Naive thymus-derived CD8-positive, alpha-beta T cell (primary cell): ENCODE results near the gene MICU1. TPM values are rescaled to one million over a fixed set of nuclear protein-coding genes. Genes with fewer than 3 reads are reported as not detected.
"Not testable (repeated sequence)": the region's sequence is repeated elsewhere in the genome, so short reads cannot be mapped to it uniquely, and the experiment has no call there.

Experiments used
- ATAC-seq, 2 donors: fragments of 150-1000 bp; cut with Tn5 transposase in 1 of 2; sonication (Bioruptor Pico), chemical (Tn5 transposase) in 1 of 2; 1 replicate in 1 of 2; 2 replicates in 1 of 2; pipeline ENCODE4 v1.10.0; 2021; ENCODE audit warnings: mild to moderate bottlenecking in 2 of 2, moderate library complexity in 2 of 2
- POLR2A ChIA-PET: fragments of 350-600 bp; sonication (Branson Sonifier 250); formaldehyde crosslinking; loops from one replicate; lab custom pipeline; 2021; ENCODE audit warnings: antibody characterized with exemption; lab: Charles Lee
- DNase-seq, 10 donors: peaks; one replicate each; pipeline versions ENCODE4 v3.0.0 to v3.0.0-alpha.2; 2020 to 2022
- H3K27ac Mint-ChIP-seq, 10 donors: one replicate each; pipeline ENCODE4 v1.8.0; 2020 to 2022; ENCODE audit warnings: mild to moderate bottlenecking in 10 of 10, mixed read lengths in 10 of 10, moderate library complexity in 4 of 10, inconsistent platforms in 1 of 10
- H3K27me3 Mint-ChIP-seq, 5 donors: one replicate each; pipeline ENCODE4 v1.8.0; 2021 to 2022; ENCODE audit warnings: mixed read lengths in 5 of 5
- H3K36me3 Mint-ChIP-seq, 3 donors: one replicate each; pipeline ENCODE4 v1.8.0; 2020 to 2022; ENCODE audit warnings: mixed read lengths in 3 of 3, mild to moderate bottlenecking in 2 of 3, inconsistent platforms in 1 of 3
- H3K4me1 Mint-ChIP-seq, 4 donors: one replicate each; pipeline ENCODE4 v1.8.0; 2021 to 2022; ENCODE audit warnings: mixed read lengths in 4 of 4
- H3K4me3 Mint-ChIP-seq, 10 donors: one replicate each; pipeline ENCODE4 v1.8.0; 2020 to 2022; ENCODE audit warnings: mild to moderate bottlenecking in 10 of 10, mixed read lengths in 10 of 10, moderate library complexity in 6 of 10, inconsistent platforms in 1 of 10
- H3K9me3 Mint-ChIP-seq, 9 donors: one replicate each; pipeline ENCODE4 v1.8.0; 2020 to 2022; ENCODE audit warnings: mixed read lengths in 9 of 9, mild to moderate bottlenecking in 3 of 9, inconsistent platforms in 1 of 9, moderate library complexity in 1 of 9
- polyA plus RNA-seq, 3 donors: library from polyadenylated mRNA; unstranded; fragments of 300-500 nt; fragmentation: Illumina TruSeq; gene quantifications; one replicate each; pipeline ENCODE4 v1.2.3, GENCODE V29; 2021
- total RNA-seq, 8 experiments: library from RNA in 2 of 8; stranded (reverse) in 2 of 8; gene quantifications; one replicate each; pipeline ENCODE4 v1.2.3 and lab custom pipeline; 2021 to 2026

The MICU1 gene
- total and polyA plus RNA-seq, 5 experiments from 2014 or later, result 20.7 to 26.4 (median 24.1) TPM

DNA sequence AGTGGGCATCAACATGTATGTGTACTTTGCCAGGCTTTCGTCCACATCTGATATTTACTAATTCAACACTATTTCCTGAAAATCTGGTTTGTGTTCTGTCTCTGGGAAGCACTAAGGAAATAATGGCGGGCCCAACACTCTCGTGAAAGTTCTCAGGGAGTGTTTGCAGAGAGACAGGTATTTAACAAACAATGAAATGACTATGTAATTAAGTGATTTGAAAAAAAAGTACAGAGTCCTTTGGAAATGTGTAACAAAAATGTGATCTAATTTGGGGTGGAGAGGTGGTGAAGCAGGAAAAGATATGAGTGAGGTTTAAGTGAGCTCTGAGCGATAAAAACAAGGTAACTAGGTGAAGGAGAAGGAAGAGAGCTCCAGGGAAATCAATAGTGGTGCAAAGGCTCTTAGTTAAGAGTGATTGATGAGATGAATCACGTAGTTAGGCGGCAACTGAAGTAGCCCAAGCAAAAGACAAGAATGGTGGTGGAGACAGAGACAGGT lies 175.9 kb downstream of the MICU1 start:
- DNase-seq, result no peak
- H3K36me3 Mint-ChIP-seq, result peaks cover 11 to 22% (median 18%) of the 10 kb centered on the region in 3 donors
- POLR2A ChIA-PET, result no interaction called here
- peak overlapping the region in 1 of 10 donors; percentile 5 for H3K27ac Mint-ChIP-seq
- H3K4me3 Mint-ChIP-seq, result no peak overlapping the region
- H3K27me3 Mint-ChIP-seq, result no peaks in the 10 kb centered on the region
- no peaks in the 10 kb centered on the region for H3K4me1 Mint-ChIP-seq
- no peak for ATAC-seq
- H3K9me3 Mint-ChIP-seq, result peaks cover 0 to 4% (median 0%) of the 10 kb centered on the region in 9 donors

DNA sequence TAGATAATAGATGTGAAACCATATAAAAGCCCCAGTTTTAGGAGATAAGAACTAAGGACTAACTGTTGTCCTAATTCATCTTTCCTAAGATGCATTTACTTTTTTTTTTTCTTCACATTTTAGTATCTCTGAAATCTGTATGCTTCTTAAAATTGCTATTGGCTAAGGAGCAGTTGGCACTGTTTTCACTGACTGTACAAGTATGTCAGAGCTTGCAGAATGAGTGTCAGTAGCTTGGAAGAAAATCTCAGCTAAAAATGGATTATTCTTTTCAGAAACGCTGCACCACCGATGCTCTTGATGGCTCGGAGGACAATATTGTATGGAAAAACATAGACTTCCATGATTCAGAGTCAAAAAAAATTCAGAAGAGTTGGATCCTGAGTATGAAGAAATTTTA lies 180.0 kb downstream of the MICU1 start:
- Mint-ChIP-seq H3K4me3 (no peak overlapping the region), H3K4me1 (no peaks in the 10 kb centered on the region), H3K9me3 (peaks cover 0 to 5% (median 1%) of the 10 kb centered on the region in 9 donors), H3K27me3 (no peaks in the 10 kb centered on the region), H3K27ac (no peak overlapping the region), H3K36me3 (peaks cover 16 to 20% (median 20%) of the 10 kb centered on the region in 3 donors)
- ATAC-seq (no peak), DNase-seq (no peak)
- POLR2A ChIA-PET, result no interaction called here

DNA sequence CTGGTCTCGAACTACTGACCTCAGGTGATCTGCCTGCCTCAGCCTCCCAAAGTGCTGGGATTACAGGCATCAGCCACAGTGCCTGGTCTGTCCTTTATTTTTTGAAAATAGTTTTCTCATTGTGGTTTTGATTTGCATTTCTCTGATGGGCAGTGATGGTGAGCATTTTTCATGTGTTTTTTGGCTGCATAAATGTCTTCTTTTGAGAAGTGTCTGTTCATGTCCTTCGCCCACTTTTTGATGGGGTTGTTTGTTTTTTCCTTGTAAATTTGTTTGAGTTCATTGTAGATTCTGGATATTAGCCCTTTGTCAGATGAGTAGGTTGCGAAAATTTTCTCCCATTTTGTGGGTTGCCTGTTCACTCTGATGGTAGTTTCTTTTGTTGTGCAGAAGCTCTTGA lies 182.9 kb downstream of the MICU1 start:
- H3K9me3 Mint-ChIP-seq, result peaks cover 0 to 10% (median 0%) of the 10 kb centered on the region in 9 donors
- H3K27me3 Mint-ChIP-seq, ATAC-seq, POLR2A ChIA-PET, H3K27ac Mint-ChIP-seq, H3K4me3 Mint-ChIP-seq, DNase-seq, H3K4me1 Mint-ChIP-seq: not testable (repeated sequence)
- H3K36me3 Mint-ChIP-seq, result peaks cover 10 to 24% (median 16%) of the 10 kb centered on the region in 3 donors

DNA sequence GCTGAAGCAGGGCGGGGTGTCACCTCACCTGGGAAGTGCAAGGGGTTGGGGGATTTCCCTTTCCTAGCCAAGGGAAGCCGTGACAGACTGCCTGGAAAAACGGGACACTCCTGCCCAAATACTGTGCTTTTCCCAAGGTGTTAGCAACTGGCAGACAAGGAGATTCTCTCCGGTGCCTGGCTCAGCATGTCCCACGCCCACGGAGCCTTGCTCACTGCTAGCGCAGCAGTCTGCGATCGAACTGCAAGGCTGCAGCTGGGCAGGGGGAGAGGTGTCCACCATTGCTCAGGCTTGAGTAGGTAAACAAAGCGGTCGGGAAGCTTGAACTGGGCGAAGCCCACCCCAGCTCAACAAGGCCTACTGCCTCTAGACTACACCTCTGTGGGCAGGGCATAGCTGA lies 190.3 kb downstream of the MICU1 start:
- Mint-ChIP-seq H3K27me3 (no peaks in the 10 kb centered on the region), H3K9me3 (peaks cover 0 to 5% (median 0%) of the 10 kb centered on the region in 9 donors), H3K27ac (no peak overlapping the region), H3K4me1 (peaks cover 0 to 7% (median 0%) of the 10 kb centered on the region in 4 donors), H3K36me3 (peaks cover 0 to 7% (median 5%) of the 10 kb centered on the region in 3 donors), H3K4me3 (no peak overlapping the region)
- ATAC-seq (no peak), DNase-seq (no peak)
- POLR2A ChIA-PET, result no interaction called here

DNA sequence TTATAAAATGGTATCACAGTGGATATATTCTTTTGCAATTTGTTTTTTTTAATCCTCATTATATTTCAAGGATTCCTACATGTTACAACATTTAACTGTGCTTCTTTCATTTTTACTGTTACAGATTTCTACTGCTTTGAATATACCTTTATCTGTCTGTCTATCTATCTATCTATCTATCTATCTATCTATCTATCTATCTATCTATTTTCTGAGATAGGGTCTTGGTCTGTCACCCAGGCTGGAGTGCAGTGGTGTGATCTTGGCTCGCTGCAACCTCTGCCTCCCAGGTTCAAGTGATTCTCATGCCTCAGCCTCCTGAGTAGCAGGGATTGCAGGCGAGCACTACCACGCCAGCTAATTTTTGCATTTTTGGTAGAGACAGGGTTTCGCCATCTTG lies 194.9 kb downstream of the MICU1 start:
- H3K9me3 Mint-ChIP-seq, H3K36me3 Mint-ChIP-seq, H3K4me3 Mint-ChIP-seq, H3K4me1 Mint-ChIP-seq, H3K27me3 Mint-ChIP-seq, H3K27ac Mint-ChIP-seq, POLR2A ChIA-PET, ATAC-seq, DNase-seq: not testable (repeated sequence)

DNA sequence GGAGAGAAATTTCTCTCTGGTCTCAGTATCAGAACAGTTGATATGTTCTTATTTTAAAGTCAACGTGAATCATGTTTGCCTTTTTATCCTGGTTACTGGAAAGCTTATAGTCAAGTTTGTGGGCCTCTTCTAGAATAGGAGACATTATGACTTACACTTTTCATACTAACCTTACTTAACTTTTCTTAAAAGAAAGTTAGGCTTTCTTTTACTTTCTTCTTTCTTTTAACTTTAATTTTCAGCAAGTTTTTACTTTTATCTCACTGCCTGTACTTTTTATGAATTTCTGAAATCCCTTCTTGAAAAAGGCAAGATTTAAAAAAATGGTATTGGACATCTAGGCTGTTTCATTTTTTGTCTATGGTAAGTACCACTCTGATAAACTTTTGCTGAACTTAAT lies 195.9 kb downstream of the MICU1 start:
- Mint-ChIP-seq H3K36me3 (peaks cover 0 to 3% (median 1%) of the 10 kb centered on the region in 3 donors), H3K27ac (no peak overlapping the region), H3K27me3 (no peaks in the 10 kb centered on the region), H3K4me3 (no peak overlapping the region), H3K9me3 (no peaks in the 10 kb centered on the region), H3K4me1 (no peaks in the 10 kb centered on the region)
- DNase-seq, result no peak
- no peak for ATAC-seq
- POLR2A ChIA-PET, result no interaction called here

DNA sequence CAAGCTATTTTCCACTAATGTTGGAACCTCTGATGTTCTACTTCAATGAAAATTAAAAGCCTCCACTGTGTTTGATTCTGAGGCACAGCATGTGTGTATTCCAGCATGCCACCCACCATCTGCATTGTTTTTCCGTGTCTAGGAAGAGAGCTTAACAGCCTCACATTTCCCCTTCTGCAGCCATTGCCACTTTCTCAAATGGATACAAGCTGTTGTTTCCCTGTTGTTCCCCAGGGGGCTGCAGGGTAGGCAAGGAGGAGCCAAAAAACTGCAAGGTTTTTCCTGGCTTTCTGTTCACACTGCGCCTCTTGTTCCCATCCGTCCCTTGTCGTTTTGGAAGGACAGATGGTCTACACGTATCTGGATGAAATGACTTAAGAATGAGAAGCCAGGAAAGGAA lies 198.9 kb downstream of the MICU1 start:
- H3K27ac Mint-ChIP-seq, result no peak overlapping the region
- H3K4me3 Mint-ChIP-seq, result no peak overlapping the region
- DNase-seq, result no peak
- ATAC-seq, result no peak
- no peaks in the 10 kb centered on the region for H3K27me3 Mint-ChIP-seq
- H3K36me3 Mint-ChIP-seq, result peaks cover 15 to 19% (median 16%) of the 10 kb centered on the region in 3 donors
- POLR2A ChIA-PET, result interaction anchor here (0.6 kb wide), 1 partner anchor 60 kb away, joined by 7 read pairs; no protein-coding TSS in a partner anchor
- H3K4me1 Mint-ChIP-seq, result no peaks in the 10 kb centered on the region
- peaks cover 0 to 11% (median 0%) of the 10 kb centered on the region in 9 donors for H3K9me3 Mint-ChIP-seq

GRCh38 chr10:72425133-72425532 lies 200.7 kb downstream of the MICU1 start:
- ATAC-seq (no peak), DNase-seq (no peak)
- H3K36me3 Mint-ChIP-seq, result peaks cover 25 to 34% (median 30%) of the 10 kb centered on the region in 3 donors
- H3K4me1 Mint-ChIP-seq, result no peaks in the 10 kb centered on the region
- peaks cover 0 to 11% (median 0%) of the 10 kb centered on the region in 9 donors for H3K9me3 Mint-ChIP-seq
- no peaks in the 10 kb centered on the region for H3K27me3 Mint-ChIP-seq
- H3K27ac Mint-ChIP-seq, result no peak overlapping the region
- POLR2A ChIA-PET, result no interaction called here
- no peak overlapping the region for H3K4me3 Mint-ChIP-seq

GRCh38 chr10:72424561-72424960 lies 201.3 kb downstream of the MICU1 start:
- Mint-ChIP-seq H3K27me3 (no peaks in the 10 kb centered on the region), H3K4me3 (no peak overlapping the region), H3K36me3 (peaks cover 26 to 40% (median 32%) of the 10 kb centered on the region in 3 donors), H3K4me1 (no peaks in the 10 kb centered on the region), H3K27ac (no peak overlapping the region), H3K9me3 (peaks cover 0 to 11% (median 0%) of the 10 kb centered on the region in 9 donors)
- no peak for DNase-seq
- ATAC-seq, result no peak
- POLR2A ChIA-PET, result no interaction called here

- Mint-ChIP-seq H3K9me3 (peaks cover 0 to 11% (median 0%) of the 10 kb centered on the region in 9 donors), H3K27me3 (no peaks in the 10 kb centered on the region), H3K36me3 (peaks cover 26 to 40% (median 30%) of the 10 kb centered on the region in 3 donors), H3K4me1 (no peaks in the 10 kb centered on the region), H3K27ac (no peak overlapping the region), H3K4me3 (no peak overlapping the region)
- no peak for DNase-seq
- POLR2A ChIA-PET, result interaction anchor here (0.9 kb wide), 1 partner anchor 35 kb away, joined by 3 read pairs; no protein-coding TSS in a partner anchor
- no peak for ATAC-seq
Measured at GRCh38 chr10:72423426-72423825, 202.5 kb downstream of the MICU1 start.

DNA sequence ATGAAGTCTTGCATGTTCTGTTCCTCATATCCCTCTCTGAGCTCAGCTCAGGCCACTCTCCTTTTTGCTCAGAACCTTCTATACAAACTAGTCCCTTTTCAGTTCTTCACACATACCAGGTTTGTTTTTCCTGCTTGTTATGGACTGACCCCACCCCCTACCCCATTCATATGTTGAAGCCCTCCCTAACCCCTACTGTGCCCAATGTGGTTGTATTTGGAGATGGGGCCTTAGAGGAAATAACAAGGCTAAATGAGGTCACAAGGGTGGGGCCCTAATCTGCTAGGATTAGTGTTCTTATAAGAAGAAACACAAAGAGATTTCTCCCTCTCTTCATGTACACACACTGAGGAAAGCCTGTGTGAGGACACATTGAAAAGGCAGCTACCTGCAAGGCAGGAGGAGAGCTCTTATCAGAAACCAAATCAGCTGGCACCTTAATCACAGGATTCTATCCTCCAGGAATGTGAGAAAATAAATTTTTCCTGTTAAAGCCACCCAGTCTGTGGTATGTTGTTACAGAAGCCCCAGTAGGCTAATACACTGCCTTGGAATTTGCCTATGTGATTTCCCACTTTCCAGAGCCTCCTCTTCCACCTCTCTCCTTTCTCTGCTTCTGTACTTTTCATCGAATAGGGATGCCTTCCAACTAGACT lies 203.9 kb downstream of the MICU1 start:
- H3K27me3 Mint-ChIP-seq, result no peaks in the 10 kb centered on the region
- peaks cover 0 to 11% (median 0%) of the 10 kb centered on the region in 9 donors for H3K9me3 Mint-ChIP-seq
- DNase-seq (no peak), ATAC-seq (no peak)
- H3K36me3 Mint-ChIP-seq, result peaks cover 26 to 41% (median 32%) of the 10 kb centered on the region in 3 donors
- no peaks in the 10 kb centered on the region for H3K4me1 Mint-ChIP-seq
- no peak overlapping the region for H3K4me3 Mint-ChIP-seq
- H3K27ac Mint-ChIP-seq, result peak overlapping the region in 2 of 10 donors; percentile 13 to 68
- POLR2A ChIA-PET, result no interaction called here

GRCh38 chr10:72419241-72419640 lies 206.6 kb downstream of the MICU1 start:
- H3K27me3 Mint-ChIP-seq, result no peaks in the 10 kb centered on the region
- H3K36me3 Mint-ChIP-seq, result peaks cover 32 to 53% (median 46%) of the 10 kb centered on the region in 3 donors
- POLR2A ChIA-PET, result interaction anchor here (0.6 kb wide), 1 partner anchor 244 kb away, joined by 9 read pairs; no protein-coding TSS in a partner anchor
- H3K27ac Mint-ChIP-seq, result no peak overlapping the region
- ATAC-seq, result no peak
- no peak for DNase-seq
- H3K4me3 Mint-ChIP-seq, result no peak overlapping the region
- peaks cover 0 to 17% (median 4%) of the 10 kb centered on the region in 9 donors for H3K9me3 Mint-ChIP-seq
- H3K4me1 Mint-ChIP-seq, result no peaks in the 10 kb centered on the region

GRCh38 chr10:72418679-72419078 lies 207.2 kb downstream of the MICU1 start:
- POLR2A ChIA-PET, result no interaction called here
- Mint-ChIP-seq H3K9me3 (peaks cover 0 to 18% (median 4%) of the 10 kb centered on the region in 9 donors), H3K27ac (no peak overlapping the region), H3K4me3 (no peak overlapping the region), H3K27me3 (no peaks in the 10 kb centered on the region), H3K36me3 (peaks cover 32 to 57% (median 49%) of the 10 kb centered on the region in 3 donors), H3K4me1 (no peaks in the 10 kb centered on the region)
- no peak for DNase-seq
- ATAC-seq, result no peak
